Activated naive CD8-positive, alpha-beta T cell treated with anti-CD3 and anti-CD28 coated beads, Interleukin-2, amount 10 ng/mL, durations not matched to agents 7 days and 5 days (primary cell): ENCODE measurements around the gene TMBIM4. TPM values are rescaled to one million over a fixed set of nuclear protein-coding genes. Genes with fewer than 3 reads are reported as not detected.
A peak's percentile ranks its signal among the peaks of the same experiment; 100 is the strongest.

Source experiments
- ATAC-seq: fragments of 150-1000 bp; cut with Tn5 transposase; one replicate; pipeline ENCODE4 v1.10.0; 2021; ENCODE audit warnings: low read depth, moderate library complexity
- POLR2A ChIA-PET: fragments of 350-600 bp; sonication (Branson Sonifier 250); formaldehyde crosslinking; loops from one replicate; lab custom pipeline; 2021; ENCODE audit warnings: antibody characterized with exemption; lab: Charles Lee
- DNase-seq: peaks from one replicate; pipeline ENCODE4 v3.0.0; 2021
- H3K27ac Mint-ChIP-seq: one replicate; pipeline ENCODE4 v1.8.0; 2022; ENCODE audit warnings: mild to moderate bottlenecking, mixed read lengths
- H3K27me3 Mint-ChIP-seq: one replicate; pipeline ENCODE4 v1.8.0; 2022; ENCODE audit warnings: mild to moderate bottlenecking, moderate library complexity, mixed read lengths
- H3K36me3 Mint-ChIP-seq: one replicate; pipeline ENCODE4 v1.8.0; 2021; ENCODE audit warnings: mild to moderate bottlenecking, mixed read lengths
- H3K4me1 Mint-ChIP-seq: one replicate; pipeline ENCODE4 v1.8.0; 2021; ENCODE audit warnings: mixed read lengths
- H3K4me3 Mint-ChIP-seq: one replicate; pipeline ENCODE4 v1.8.0; 2022; ENCODE audit warnings: mild to moderate bottlenecking, moderate library complexity, mixed read lengths
- H3K9me3 Mint-ChIP-seq: one replicate; pipeline ENCODE4 v1.8.0; 2021; ENCODE audit warnings: mixed read lengths
- total RNA-seq, 2 experiments: library from RNA; stranded (reverse); gene quantifications; one replicate each; pipeline ENCODE4 v1.2.3, GENCODE V29; 2021

The TMBIM4 gene
- total RNA-seq, 2 experiments from 2014 or later: 72.1 to 77.1 TPM

- Mint-ChIP-seq H3K9me3 (peaks cover 10% of the 10 kb centered on the region), H3K27ac (peak overlapping the region; percentile 19), H3K27me3 (no peaks in the 10 kb centered on the region), H3K4me1 (peaks cover 10% of the 10 kb centered on the region), H3K4me3 (peak overlapping the region; percentile 7), H3K36me3 (peaks cover 45% of the 10 kb centered on the region)
- DNase-seq (no peak), ATAC-seq (no peak)
- POLR2A ChIA-PET: interaction anchor here (1.2 to 1.7 kb wide), 2 partner anchors 14 to 25 kb away, joined by 5 to 6 read pairs; partner anchors contain the start of genes LLPH and TMBIM4
Observed at GRCh38 chr12:66144791-66145754, 24.7 kb downstream of the TMBIM4 start.

DNA sequence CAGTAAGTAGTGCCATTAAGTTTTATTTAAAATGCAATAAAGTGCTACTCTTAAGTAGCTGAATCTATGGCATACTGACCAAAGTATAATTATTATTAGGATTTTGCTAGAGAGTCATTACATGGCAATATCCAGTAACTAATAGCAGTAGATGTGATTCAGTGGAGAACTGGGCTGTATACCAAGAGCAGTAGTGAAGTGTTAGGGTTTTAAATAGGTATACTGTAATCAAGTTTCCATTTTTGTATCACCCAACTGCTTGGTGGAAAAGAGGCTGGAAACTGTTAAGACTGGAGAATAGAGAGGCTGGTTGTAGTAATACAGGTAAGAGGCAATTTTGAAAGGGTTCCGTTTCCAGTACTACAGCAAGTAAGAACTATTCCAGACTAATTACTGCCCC, 25.9 kb downstream of the TMBIM4 start:
- H3K27me3 Mint-ChIP-seq: no peaks in the 10 kb centered on the region
- H3K4me1 Mint-ChIP-seq: peaks cover 10% of the 10 kb centered on the region
- no peak overlapping the region for H3K4me3 Mint-ChIP-seq
- H3K9me3 Mint-ChIP-seq: peaks cover 13% of the 10 kb centered on the region
- no peak overlapping the region for H3K27ac Mint-ChIP-seq
- peaks cover 52% of the 10 kb centered on the region for H3K36me3 Mint-ChIP-seq
- no peak for DNase-seq
- ATAC-seq: no peak
- POLR2A ChIA-PET: interaction anchor here (1.3 kb wide), 1 partner anchor 13 kb away, joined by 4 read pairs; the partner anchor contains the start of gene LLPH

GRCh38 chr12:66142826-66143225, 27.0 kb downstream of the TMBIM4 start:
- H3K4me3 Mint-ChIP-seq: no peak overlapping the region
- no peaks in the 10 kb centered on the region for H3K27me3 Mint-ChIP-seq
- peaks cover 13% of the 10 kb centered on the region for H3K9me3 Mint-ChIP-seq
- H3K36me3 Mint-ChIP-seq: peaks cover 50% of the 10 kb centered on the region
- DNase-seq: no peak
- H3K27ac Mint-ChIP-seq: no peak overlapping the region
- ATAC-seq: no peak
- H3K4me1 Mint-ChIP-seq: peaks cover 10% of the 10 kb centered on the region
- POLR2A ChIA-PET: interaction anchor here (1.3 kb wide), 1 partner anchor 12 kb away, joined by 4 read pairs; the partner anchor contains the start of gene LLPH

- Mint-ChIP-seq H3K27me3 (no peaks in the 10 kb centered on the region), H3K9me3 (peaks cover 13% of the 10 kb centered on the region), H3K4me3 (no peak overlapping the region), H3K27ac (no peak overlapping the region), H3K36me3 (peaks cover 55% of the 10 kb centered on the region), H3K4me1 (peaks cover 10% of the 10 kb centered on the region)
- no peak for DNase-seq
- ATAC-seq: no peak
- POLR2A ChIA-PET: no interaction called here
Observed at GRCh38 chr12:66141299-66141698, 28.5 kb downstream of the TMBIM4 start.

DNA sequence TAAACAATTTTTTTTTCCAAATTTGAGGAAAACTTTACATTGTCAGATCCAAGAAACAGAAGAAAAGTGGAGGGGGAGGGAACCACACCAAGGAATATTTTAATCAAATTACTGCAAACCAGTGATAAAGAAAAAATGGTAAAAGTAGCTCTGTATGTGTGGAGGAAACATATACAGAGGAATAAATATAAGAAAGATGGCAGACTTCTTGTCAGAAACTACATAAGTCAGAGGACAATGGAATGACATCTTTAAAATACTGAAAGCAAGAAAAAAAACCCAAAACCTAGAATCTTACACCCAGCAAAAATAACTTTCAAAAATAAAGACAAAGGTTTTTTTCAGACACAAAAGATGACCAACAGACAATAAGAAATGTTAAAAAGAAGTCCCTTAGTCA, 29.1 kb downstream of the TMBIM4 start:
- ATAC-seq: no peak
- POLR2A ChIA-PET: interaction anchor here (1.2 kb wide), 1 partner anchor 9 kb away, joined by 8 read pairs; the partner anchor contains the start of gene LLPH
- Mint-ChIP-seq H3K27ac (no peak overlapping the region), H3K4me1 (peaks cover 10% of the 10 kb centered on the region), H3K9me3 (peaks cover 13% of the 10 kb centered on the region), H3K4me3 (no peak overlapping the region), H3K36me3 (peaks cover 56% of the 10 kb centered on the region), H3K27me3 (no peaks in the 10 kb centered on the region)
- no peak for DNase-seq

DNA sequence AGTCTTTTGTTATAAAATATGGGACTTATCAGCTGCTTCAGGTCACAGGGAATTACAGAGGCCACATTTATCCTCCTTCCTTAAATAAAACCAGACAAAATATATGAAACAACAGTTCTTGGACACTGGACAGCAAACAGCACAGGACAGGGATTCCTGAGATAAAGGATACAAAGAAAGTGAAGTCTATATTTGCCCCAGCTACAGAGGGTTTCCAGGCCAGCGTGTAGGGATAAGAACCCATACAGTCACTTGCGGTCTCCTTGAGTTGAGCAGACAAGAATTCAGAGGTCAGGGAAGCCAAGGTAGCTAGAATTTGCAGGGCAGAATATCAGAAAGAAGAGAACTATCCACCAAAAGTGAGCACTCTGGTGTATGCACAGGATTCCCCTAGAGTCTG, 30.5 kb downstream of the TMBIM4 start:
- Mint-ChIP-seq H3K4me1 (no peaks in the 10 kb centered on the region), H3K4me3 (no peak overlapping the region), H3K27me3 (no peaks in the 10 kb centered on the region), H3K36me3 (peaks cover 54% of the 10 kb centered on the region), H3K27ac (no peak overlapping the region), H3K9me3 (peaks cover 13% of the 10 kb centered on the region)
- POLR2A ChIA-PET: interaction anchor here (1.2 kb wide), 1 partner anchor 8 kb away, joined by 8 read pairs; the partner anchor contains the start of gene LLPH
- no peak for ATAC-seq
- no peak for DNase-seq

DNA sequence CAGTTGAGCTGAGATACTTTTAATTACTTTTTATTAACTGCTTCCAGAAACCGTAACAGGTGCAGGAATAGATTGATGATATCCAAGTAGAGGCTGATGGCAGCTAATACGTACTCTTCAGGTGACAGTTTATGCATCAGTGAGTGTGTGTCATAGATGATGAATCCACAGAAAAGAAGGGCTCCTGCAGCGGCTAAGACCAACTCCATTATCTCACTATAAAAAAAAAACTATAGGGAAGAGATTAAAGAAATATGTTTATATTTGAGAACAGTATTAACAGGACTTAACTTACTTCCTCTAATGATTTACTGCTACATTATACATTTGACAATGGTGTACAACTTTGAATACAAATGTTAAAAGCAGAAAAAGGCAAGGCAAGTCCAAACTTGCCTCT, 31.9 kb downstream of the TMBIM4 start:
- POLR2A ChIA-PET: no interaction called here
- H3K4me1 Mint-ChIP-seq: peaks cover under 1% of the 10 kb centered on the region
- no peak overlapping the region for H3K27ac Mint-ChIP-seq
- H3K9me3 Mint-ChIP-seq: peaks cover 13% of the 10 kb centered on the region
- no peak overlapping the region for H3K4me3 Mint-ChIP-seq
- H3K36me3 Mint-ChIP-seq: peaks cover 44% of the 10 kb centered on the region
- ATAC-seq: no peak
- no peaks in the 10 kb centered on the region for H3K27me3 Mint-ChIP-seq
- DNase-seq: no peak

- peaks cover 32% of the 10 kb centered on the region for H3K4me1 Mint-ChIP-seq
- peaks cover 22% of the 10 kb centered on the region for H3K36me3 Mint-ChIP-seq
- no peaks in the 10 kb centered on the region for H3K27me3 Mint-ChIP-seq
- POLR2A ChIA-PET: interaction anchor here (2.4 to 3.6 kb wide), 2 partner anchors 8 to 37 kb away, joined by 8 to 50 read pairs; partner anchors contain the start of gene TMBIM4
- no peak for DNase-seq
- H3K27ac Mint-ChIP-seq: no peak overlapping the region
- H3K9me3 Mint-ChIP-seq: no peaks in the 10 kb centered on the region
- peak overlapping the region; percentile 56 for H3K4me3 Mint-ChIP-seq
- ATAC-seq: no peak
Observed at GRCh38 chr12:66132408-66132807, 37.4 kb downstream of the TMBIM4 start.

GRCh38 chr12:66131067-66131688, 38.6 kb downstream of the TMBIM4 start:
- no peak for DNase-seq
- POLR2A ChIA-PET: interaction anchor here (1.0 to 3.6 kb wide), 13 partner anchors 9 to 1138 kb away, joined by 3 to 50 read pairs (median 6); partner anchors contain the start of genes CAND1, LEMD3 and TMBIM4
- peak overlapping the region; percentile 94 for H3K27ac Mint-ChIP-seq
- no peaks in the 10 kb centered on the region for H3K27me3 Mint-ChIP-seq
- H3K4me3 Mint-ChIP-seq: peak overlapping the region; percentile 97
- ATAC-seq: peak; percentile 76
- no peaks in the 10 kb centered on the region for H3K9me3 Mint-ChIP-seq
- H3K4me1 Mint-ChIP-seq: peaks cover 41% of the 10 kb centered on the region
- H3K36me3 Mint-ChIP-seq: peaks cover 26% of the 10 kb centered on the region

DNA sequence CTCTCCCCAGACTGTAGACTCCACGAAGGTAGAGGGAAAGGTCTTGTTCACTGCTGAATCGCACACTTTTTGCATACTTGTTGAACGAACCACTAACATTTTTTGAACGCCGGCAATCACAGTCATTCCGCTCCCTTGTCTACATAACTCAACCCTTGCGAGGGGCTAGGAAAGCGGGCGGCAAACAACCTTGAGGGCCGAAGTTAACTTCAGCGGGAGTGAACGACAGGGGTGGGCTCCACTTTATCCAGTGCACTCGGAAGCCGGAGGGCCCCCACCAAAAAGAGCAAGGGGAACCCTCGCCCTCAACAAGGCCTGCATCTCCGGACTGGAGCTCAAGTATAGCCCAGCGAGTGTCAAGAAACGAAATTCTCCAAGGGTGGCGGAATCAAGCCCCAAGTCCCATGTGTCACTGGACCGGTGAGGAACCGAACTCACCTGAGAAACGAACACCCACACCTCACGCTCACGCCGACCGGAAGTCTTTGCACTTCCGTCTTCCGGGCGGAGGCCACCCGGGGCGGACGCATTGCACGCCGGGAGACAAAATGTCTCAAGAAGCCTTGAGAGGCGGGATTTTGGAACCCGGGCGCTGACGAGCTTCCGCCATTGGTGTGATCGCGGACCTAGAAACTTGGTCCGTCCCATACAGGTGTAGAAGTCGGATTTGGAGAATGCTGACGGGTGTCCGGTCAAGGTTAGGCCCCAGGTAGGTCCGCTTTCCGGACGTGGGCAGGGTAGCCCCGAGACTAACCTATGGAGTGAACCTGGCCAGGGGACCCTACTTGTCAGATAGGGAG, 39.3 kb downstream of the TMBIM4 start, which contains the start of gene LLPH:
LLPH (minus strand) TSS at position 484 of the 800 bp plus-strand sequence. CDS start 1,644 bp downstream, outside the sequence.
- POLR2A ChIA-PET: interaction anchor here (0.6 to 3.6 kb wide), 15 partner anchors 9 to 1138 kb away, joined by 3 to 50 read pairs (median 6); partner anchors contain the start of genes CAND1, LEMD3 and TMBIM4
- Mint-ChIP-seq H3K4me3 (peak within 1 kb of the TSS; percentile 97), H3K27ac (peak within 1 kb of the TSS; percentile 94), H3K9me3 (no peaks in the 10 kb centered on the region), H3K36me3 (peaks cover 30% of the 10 kb centered on the region), H3K27me3 (no peaks in the 10 kb centered on the region), H3K4me1 (peaks cover 44% of the 10 kb centered on the region)
- peak; percentile 88 for ATAC-seq
- peak; percentile 87 for DNase-seq

DNA sequence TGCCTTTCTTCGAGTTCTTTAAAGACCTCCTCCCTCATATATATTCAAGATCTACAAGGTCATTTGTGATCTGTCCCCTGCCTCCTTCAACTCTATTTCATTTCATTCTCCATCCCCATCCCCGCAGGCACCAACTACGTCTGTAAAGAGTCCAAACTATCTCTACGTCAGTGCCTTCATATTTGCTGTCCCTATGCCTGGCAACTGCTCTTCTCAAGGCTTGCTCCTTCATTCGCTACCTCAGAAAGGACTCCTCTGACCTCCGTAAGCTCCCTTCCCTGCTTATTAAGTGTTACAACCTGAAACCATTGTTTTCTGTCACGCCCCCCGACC, 39.9 kb downstream of the TMBIM4 start:
- peak overlapping the region; percentile 94 for H3K27ac Mint-ChIP-seq
- DNase-seq (no peak), ATAC-seq (no peak)
- peaks cover 34% of the 10 kb centered on the region for H3K36me3 Mint-ChIP-seq
- H3K9me3 Mint-ChIP-seq: no peaks in the 10 kb centered on the region
- no peaks in the 10 kb centered on the region for H3K27me3 Mint-ChIP-seq
- peak overlapping the region; percentile 97 for H3K4me3 Mint-ChIP-seq
- H3K4me1 Mint-ChIP-seq: peaks cover 47% of the 10 kb centered on the region
- POLR2A ChIA-PET: interaction anchor here (0.6 to 3.6 kb wide), 6 partner anchors 8 to 156 kb away, joined by 3 to 50 read pairs (median 6); partner anchors contain the start of gene TMBIM4

- Mint-ChIP-seq H3K27ac (no peak overlapping the region), H3K27me3 (no peaks in the 10 kb centered on the region), H3K4me3 (no peak overlapping the region), H3K4me1 (peaks cover 46% of the 10 kb centered on the region), H3K36me3 (peaks cover 52% of the 10 kb centered on the region), H3K9me3 (no peaks in the 10 kb centered on the region)
- DNase-seq (no peak), ATAC-seq (no peak)
- POLR2A ChIA-PET: no interaction called here
Observed at GRCh38 chr12:66127650-66128049, 42.1 kb downstream of the TMBIM4 start.
